HL-60/S4 treated with retinoic acid at 250 ng/mL for 4 days and 3 days (cell line): ENCODE results near the gene LECT2.

Source experiments
- in situ Hi-C: fragments of 300-500 bp; cut with MboI; formaldehyde crosslinking; loops from 2 replicates; pipeline ENCODE4 v1.7.0; 2022; ENCODE audit warnings: low sequenced_read_pairs

The LECT2 gene

DNA sequence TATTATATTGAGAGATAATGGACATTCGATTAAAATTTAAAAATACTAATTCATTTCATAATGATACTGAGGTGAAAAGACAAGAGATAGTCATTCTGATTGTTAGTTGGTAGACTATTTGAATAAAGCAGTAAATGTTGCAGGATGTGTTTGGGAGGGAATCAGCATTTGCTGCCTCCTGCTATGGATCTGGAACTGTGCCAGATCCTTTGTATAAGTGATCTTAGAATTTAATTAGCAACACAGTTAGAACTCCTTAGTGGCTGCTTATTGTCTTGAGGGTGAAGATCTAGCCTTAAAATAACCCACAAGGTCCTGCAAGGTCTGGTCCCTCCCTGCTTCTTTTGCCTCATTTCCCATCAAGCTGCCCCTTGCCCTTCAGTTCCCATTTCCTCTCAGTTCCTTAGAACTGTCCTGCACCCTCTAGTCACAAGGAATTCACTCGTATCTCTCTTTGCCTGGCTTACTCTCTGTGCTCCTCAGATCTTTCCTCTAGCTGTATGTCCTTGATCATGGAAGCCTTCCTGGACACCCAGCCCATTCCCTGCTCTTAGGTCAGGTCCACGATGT is 12.5 kb downstream of the LECT2 start:
- in situ Hi-C loops = no loop called here

DNA sequence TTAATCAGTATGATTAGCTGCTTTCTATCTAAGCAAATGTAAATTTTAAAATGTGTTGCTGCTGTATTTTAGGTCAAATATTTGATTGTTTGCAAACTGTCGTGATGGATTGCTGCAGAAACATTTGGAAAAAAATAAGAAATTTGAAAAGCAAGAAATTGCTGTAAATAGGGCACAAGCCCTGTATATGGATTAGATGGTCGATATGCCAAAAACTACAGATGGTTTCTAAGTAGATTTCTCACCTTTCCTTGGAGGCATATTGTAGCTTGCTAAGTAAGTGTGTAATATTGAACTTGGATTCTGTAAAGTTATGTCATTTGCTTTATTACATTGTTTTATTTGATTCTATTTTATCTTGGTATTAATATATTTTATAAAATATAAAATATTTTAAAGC is 13.1 kb downstream of the LECT2 start:
- in situ Hi-C loops = no loop called here

DNA sequence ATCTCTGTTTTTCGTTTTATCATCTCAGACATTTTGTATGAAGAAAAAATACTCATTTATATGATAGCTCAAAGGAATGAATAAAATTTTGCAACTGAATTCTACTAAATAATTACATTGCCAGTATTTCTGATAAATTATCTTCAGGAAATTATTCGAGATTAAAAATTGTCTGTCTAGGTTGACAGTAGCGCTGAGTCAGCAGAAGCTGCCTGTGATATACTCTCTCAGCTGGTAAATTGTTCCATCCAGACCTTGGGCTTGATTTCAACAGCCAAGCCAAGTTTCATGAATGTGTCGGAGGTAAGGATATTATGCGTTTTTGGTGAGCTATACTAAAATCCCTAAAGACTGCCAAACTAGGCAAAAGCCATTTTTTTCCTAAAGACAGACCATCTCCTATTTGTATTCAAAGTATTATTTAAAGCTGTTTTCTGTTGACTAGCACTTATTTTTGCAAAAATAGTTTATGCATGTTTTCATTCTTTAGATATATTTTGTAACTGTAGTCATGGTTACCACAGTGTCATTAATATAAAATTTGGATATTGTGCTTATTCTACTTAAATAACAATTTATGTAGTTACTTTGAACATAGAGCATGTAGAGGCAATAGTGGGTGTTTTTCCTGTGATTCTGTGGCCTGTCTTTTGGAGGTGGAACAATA is 17.4 kb downstream of the LECT2 start:
- in situ Hi-C loops = no loop called here

GRCh38 chr5:135934939-135935338 is 19.8 kb downstream of the LECT2 start:
- in situ Hi-C loops = no loop called here

DNA sequence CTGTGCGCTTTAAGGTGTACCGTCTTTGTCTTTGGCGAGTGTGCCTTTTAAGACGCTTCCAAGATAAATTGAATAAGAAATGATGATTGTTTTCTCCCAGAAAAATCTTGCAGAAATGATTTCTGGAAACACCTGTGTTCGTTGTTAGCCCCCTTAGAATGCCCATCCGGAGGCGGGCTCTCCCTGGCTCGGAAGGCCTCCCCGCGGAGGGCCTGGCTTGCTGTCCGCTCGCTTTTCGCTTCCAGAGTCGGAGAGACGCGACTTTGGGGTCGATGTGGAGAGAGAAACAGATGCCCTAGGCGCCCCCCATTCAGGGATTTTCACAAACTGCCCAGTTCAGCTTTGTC is 23.9 kb downstream of the LECT2 start:
- in situ Hi-C loops = no loop called here

- in situ Hi-C loops = no loop called here
Observed at GRCh38 chr5:135930029-135930948, 24.5 kb downstream of the LECT2 start.

DNA sequence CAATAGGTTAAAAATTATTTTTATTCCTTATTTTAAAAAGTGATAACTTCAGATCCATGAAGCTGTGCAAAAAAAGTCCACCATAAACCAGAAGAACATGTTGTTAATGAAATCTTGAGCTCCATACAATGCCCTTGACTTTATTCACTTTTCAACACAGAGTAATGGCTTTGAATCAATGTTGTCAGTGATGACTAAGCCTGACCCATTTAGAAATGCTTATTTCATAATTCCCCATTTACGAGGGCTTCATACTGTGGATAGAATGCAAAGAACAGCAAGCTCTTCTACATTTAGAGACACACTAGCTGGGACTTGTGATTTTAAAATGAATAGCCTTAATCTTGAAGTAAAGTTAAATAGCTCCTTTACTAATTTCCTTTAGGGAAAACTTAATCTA is 33.4 kb downstream of the LECT2 start:
- in situ Hi-C loops = no loop called here

GRCh38 chr5:135920199-135920598 is 34.6 kb downstream of the LECT2 start:
- in situ Hi-C loops = no loop called here

DNA sequence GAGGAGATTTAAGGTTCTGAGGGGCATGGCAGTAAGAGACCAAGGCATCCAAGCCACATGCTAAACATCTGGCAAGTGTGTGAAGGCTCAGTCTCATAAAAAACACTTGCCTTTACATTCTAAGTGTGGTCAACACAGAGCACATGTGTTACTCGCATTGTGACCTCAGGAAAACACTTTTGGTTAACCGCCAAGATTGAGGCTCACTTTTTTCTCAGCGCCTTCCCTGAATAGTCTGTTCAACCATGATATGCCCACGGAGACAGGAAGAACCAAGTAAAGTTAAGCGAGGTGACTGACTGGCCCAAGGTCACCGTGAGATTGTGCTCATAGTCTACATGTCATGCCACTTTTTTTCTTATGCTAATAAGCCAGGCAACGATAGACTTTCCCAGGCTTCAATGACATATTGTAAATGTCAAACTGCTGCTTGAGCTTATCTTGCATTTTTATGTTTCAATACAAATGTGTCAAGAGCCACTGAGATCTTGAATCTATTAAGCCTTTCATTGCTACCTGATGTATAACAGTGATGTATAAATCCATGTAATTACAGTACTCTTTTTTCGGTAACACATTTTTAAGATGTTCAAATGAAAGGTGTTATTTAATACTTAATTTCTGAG is 38.0 kb downstream of the LECT2 start:
- in situ Hi-C loops = no loop called here

GRCh38 chr5:135915466-135916001 is 39.2 kb downstream of the LECT2 start:
- in situ Hi-C loops = no loop called here

GRCh38 chr5:135913713-135914626 is 40.8 kb downstream of the LECT2 start:
- in situ Hi-C loops = no loop called here

DNA sequence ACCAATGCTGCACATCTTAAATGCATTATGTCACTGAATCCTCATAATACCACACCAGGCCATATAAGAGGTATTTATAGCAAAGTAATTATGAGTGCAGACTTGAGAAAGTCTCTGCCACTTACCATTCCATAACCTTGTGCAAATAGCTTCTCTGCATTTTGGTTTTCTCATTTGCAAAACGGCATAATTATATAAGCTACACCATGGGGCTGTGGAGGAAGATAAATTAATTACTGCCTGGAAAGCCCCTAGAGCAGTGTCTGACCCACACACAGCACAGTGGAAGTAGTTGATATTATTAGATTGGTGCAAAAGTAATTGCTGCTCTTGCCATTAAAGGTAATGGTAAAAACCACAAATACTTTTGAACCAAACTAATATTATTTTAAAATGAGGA is 49.6 kb downstream of the LECT2 start:
- in situ Hi-C loops = no loop called here

DNA sequence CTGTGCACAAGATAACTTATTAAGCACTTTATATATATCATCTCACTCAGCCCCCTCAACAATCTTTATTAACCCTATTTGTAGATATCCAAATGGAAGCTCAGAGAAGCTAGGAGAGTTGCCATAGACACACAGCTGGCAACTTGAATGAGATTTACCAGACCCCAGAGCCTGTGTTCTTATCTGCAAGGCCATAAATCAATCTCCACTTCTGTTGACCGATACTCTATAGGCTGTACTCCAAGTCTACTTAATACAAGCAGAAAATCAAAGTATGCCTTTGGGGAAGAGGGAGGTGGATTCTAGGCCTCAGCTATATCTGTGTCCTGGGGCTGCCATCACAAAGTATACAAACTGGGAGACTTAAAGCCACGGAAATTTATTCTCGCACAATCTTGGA is 53.1 kb downstream of the LECT2 start:
- in situ Hi-C loops = no loop called here

DNA sequence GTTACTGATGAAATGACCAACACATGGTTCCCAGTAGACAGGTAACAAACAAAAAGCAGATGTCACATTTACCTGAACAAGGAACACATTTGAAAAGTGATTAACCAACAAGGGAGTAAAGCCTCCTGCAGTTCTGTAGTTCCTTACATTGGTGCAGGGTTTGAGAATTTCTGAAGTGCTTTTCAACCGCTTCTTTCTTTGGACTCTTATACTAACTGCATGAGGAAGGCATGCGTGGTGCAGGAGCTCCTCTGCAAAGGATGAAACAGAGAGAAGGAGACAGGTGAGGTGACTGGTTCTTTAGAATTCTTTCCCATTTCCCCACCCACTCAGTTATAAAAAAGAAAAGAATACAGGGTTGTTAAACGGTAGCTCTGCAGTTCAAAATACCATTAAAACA is 54.5 kb downstream of the LECT2 start:
- in situ Hi-C loops = no loop called here

GRCh38 chr5:135898651-135899050 is 56.1 kb downstream of the LECT2 start:
- in situ Hi-C loops = loop anchor here (25.0 kb wide), 1 partner anchor 314 kb away; no protein-coding TSS in a partner anchor
